GM19240 (cell line): ENCODE measurements around the gene ATOH8.

Source experiments
- DNase-seq: peaks from one replicate; pipeline ENCODE4 v3.0.0; 2011; ENCODE audit warnings: low spot score; ENCODE audit not compliant: insufficient read length

ATOH8 gene

DNA sequence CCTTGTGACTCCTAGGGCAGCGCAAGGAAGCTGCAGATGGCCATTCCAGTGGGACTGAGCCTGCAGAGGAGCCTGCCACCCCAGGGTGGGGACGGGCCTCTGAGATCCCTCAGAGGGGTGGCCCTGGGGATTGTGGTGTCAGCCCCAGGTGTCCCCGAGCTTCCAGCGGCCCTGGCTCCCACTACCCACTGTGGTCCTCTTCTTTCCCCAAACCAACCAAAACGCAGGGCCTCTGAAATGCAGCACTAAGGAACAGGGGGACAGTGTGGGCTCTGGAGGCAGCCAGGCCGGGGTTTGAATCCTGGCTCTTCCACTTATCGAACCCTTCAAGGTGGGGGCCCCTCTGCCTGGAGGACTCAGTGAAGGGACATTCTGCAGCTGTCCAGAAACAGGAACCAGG lies 32.7 kb downstream of the ATOH8 start:
- no peak for DNase-seq

DNA sequence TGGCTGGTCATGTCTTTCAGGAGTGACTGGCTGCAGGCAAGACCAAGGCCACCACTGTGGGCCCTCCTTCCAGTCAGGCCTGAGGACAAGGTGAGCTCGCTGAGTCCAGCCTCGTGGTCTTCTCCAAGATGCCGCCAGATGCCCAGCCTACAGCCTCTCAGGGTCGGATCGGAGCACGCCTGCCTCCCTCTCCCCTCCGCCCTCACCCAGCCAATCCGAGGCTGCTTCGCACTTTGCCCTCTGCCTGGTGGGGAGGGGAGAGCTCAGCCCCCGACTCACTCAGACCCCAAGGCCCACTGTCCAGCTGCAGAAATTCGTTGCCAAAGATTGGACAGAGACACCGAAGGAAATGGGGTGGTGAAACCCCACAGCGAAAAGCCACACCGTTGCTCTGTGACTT lies 33.1 kb downstream of the ATOH8 start:
- no peak for DNase-seq

DNA sequence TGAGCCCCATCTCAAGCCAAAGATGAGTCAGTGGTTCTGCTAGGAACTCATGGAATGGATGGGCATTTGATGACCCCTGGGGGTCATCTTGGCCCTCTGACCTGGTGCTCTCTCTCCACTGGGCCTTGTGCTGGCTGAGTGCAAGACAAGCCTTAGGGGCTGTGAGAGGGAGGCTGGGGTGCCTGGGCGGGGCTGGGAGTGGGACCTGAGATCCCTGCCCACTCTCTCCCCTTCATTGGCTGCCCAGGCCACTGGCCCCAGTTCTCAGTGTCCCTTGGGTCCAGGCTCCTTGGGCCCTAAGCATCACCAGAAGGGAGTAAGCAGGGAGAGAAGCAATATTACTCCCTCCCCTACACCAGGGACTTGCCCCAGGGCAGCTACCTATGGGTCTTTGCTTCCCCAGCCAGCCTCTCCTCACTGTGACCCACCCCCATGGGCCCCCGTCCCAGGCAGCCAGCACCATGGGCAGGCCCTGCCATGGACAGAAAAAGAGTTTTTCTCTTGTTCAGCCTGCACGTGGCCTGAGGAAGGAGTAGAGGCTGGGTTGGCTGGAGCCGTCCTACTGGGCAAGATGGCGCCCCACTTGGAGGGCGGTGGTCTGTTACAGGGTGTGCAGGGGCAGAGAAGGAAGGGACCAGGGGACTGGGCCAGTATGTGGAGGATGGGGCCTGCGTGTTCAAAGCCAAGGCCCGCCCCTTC lies 33.6 kb downstream of the ATOH8 start:
- no peak for DNase-seq

DNA sequence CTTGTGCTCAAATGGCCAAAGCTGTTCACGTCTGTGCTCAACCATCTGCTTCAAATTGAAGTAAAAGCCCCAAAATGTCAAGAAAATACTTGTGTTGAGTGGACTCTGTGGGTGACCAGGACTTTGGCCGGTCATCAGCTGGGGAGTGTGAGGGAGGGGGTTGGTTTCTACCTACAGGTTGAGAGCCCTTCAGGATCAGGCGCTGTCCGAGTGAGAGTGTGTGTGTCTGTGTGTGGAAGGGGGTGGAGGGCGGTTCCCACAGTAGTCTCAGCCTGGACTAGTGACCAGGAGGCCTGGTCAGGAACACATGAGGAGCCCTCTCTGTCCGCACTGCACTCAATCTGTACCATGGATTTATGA lies 34.2 kb downstream of the ATOH8 start:
- DNase-seq, result no peak

DNA sequence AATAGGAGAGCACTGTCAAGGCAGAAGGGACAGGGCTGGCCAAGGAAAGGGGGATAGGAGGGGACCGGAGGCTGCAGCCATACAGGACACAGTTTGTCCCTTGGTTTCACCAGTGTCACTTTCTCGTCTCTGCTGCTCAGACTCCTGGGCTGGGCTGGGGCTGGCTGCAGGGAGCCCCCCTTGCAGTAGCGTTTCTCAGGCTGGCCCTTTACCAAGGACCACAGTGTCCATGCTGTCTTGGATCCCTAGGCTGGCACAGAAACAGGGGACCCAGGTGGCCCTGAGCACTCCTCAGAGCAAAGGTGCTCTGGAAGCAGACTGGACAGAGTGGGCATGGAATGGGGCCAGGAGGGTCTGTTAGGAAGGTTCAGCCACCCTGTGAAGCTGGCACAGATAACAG lies 34.8 kb downstream of the ATOH8 start:
- DNase-seq, result no peak

DNA sequence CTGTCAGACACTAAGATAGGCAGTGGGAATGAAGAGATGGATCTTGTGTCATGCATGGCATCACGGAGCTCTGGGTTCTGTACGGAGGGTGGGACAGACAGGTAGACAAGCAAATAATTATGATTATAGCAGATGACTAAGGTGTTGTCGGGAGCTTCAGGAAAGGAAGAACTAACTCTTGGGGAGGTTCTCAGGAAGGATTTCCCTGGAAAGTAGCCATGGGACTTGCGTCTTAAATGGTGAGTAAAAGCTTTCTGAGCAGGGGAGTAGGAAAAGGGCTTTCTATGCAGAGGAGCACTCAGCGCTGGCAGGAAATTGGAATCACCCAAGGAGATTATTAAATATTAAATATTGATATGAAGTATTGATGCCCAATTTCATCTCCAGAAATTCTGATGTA lies 35.5 kb downstream of the ATOH8 start:
- no peak for DNase-seq

DNA sequence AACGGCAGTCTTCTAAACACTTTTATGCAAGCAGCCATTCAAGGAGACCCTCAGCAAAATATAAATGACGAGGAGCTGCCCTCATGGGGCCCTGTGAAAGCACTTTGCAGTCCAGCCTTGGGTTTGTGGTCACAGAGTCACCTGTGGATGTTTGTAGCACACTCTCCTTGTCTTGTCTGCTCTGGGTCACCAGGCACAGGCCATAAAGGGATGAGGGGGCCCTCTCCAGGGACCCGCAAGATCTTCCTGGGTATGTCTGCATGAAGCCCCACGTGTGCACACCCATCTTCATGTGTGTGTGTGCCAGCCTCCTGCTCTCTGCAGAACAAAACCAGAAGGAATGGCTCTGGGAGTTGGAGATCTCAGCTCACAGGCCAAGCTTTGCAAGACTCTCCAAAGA lies 36.2 kb downstream of the ATOH8 start:
- no peak for DNase-seq

DNA sequence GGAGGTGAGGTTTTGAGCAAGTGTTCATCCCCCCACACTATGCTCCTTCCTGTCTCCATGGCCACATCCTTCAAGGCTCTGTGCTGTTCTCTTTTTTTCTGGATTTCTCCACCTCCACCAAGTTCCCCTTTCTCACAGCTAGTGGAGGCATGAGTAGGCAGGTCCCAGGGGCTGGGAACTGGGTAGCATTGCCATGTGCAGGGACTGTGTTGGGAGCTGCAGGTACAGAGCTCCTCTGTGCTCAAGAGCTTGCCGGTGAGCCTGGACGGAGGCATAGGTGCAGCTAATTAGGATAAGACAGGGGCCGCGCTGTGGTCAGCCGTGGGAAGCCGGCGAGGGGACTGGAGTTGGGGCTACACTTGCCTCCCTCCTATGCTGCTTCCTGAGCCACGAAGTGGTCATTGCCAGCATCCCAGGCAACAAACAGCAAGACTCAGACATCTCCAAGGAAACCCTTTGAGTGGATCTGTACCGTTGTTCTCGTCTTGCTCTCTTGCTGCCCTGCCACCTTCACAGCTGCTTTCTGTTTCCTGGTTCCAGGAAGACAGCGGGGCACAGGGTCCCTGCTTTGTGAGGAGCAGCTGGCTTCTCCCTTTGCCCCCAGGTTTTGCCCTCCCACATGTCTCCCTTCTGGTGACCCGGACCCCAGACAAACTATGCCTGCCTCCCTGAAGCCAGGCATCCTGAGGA lies 36.9 kb downstream of the ATOH8 start:
- no peak for DNase-seq

DNA sequence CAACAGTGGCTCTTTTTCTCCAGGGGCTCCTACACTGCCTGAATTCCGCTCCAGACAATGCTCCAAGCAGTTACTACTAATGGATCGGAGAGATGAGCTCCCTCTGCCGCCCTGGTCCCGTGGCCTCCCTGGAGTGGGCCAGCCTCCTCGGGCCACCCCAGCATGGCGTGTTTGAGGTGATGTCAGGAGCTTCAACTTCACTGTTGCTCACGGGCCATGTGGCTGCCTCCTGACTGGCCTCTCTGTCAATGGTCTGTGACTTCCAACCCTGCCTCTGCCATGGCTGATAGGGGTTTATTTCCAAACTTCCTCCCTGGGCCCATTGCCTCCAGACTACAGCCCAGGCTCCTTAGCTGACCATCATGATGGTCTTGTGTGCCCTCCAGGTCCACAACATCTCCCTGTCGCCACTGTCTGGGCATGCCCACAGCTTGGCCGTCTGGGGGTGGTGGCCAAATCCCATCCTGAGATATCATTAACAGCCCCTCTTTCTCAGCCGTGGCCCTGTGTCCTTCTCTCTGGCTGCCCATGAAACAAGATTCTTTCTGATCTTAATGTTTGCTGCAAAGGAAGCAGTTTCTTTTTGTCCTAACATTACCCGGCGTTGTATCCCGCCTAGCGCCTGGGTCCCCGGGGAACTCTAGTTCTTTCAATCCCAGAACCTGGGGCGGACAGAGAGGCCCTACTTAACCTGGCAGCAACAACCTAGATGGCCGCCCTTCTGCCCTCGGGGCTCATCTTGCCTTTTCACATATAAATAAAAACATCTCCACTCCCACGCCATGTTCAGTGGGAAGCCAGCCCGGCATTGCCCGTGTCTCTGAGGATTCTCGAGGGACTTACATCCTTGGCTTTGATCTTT lies 38.1 kb downstream of the ATOH8 start:
- DNase-seq, result no peak

DNA sequence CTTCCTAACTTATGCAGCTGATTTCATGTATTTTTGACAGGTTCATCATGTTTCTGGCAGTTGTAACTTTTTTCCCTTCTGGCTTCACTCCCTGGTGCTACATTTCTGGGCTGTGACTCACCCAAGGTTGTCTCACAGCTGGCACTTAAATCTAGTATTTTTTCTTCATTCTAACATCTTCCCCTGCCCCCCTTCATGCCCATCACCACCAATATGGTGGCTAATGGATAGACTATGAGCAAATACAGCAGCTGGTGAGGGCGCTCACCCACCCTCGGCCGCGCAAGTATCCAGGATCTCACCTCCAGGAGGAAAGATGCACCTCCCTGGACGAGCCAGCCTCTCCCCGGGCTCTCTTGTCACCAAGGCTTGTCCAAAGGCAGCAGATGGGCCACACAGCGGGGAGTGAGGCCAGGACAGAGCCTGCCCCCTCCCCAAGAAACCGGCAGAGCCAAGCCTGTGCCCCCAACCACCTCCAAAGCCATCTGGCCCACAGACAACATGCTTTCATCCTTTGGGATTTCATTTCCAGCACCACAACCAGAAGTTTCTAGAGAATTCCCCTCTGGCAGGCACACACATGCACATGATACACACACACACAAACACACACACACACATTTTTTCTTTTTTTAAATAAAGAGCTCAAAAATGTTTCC lies 39.1 kb downstream of the ATOH8 start:
- DNase-seq, result no peak

DNA sequence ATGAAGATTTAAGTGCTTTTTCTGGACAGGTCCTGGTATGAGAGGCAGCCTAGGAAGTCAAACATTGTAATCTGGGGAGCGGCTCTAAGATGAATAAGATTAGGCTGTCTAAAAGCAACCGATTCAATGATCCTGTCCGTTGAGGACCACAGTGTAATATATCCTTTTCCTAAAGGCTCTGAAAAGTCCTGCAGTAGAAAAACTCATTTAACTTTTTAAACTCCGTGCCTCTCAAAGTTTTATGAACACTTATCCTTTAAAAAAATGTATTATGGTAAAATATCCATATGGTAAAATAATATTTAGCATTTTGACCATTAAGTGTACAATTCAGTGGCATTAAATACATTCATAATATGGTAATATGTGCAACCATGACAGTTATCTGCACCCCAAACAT lies 39.8 kb downstream of the ATOH8 start:
- DNase-seq, result no peak

DNA sequence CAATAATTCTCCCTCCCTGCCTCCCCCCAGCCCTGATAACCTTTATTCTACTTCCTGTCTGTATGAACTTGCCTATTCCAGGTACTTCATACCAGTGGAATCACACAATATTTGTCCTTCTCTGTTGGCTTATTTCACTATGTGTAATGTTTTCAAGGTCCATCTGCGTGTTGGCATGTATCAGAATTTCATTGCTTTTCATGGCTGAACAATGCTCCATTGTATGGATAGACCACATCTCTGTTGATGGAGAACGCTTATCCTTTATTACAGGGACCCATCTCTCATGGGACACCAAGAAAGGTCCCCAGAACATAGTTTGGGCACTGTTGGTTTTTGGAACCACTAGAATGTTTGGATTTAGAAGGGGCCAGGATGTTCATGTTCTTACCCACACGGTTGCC lies 40.2 kb downstream of the ATOH8 start:
- no peak for DNase-seq

DNA sequence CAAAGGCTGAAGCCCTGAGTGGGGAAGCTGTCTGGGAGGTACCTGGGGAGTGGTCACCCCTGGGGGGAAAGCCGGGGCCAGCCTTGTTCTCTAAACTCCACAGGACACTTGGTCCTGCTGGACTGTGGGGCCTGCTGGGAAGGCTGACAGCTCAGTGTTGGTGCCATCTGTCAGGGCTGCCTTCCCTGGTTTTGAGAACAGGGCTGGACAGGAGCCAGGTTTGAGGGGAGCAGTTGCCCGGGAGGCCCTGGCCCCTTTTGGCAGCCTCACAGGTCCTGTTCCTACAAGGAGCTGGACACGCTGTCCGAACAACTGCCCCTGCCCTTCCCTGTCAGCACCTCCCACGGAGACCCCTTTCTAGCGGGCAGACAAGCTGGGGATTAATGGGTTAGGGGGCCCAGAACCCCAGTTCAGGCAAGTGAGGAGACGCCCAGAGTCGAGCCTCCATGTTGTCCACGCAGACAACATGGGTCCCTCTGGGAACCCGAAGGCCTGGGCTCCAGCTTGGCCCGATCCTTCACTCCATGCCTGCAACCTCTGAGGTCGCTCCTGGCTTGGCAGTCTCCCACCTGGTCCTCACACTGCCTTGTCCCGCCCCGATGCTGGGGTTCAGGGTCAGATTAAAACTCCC lies 40.8 kb downstream of the ATOH8 start:
- no peak for DNase-seq

DNA sequence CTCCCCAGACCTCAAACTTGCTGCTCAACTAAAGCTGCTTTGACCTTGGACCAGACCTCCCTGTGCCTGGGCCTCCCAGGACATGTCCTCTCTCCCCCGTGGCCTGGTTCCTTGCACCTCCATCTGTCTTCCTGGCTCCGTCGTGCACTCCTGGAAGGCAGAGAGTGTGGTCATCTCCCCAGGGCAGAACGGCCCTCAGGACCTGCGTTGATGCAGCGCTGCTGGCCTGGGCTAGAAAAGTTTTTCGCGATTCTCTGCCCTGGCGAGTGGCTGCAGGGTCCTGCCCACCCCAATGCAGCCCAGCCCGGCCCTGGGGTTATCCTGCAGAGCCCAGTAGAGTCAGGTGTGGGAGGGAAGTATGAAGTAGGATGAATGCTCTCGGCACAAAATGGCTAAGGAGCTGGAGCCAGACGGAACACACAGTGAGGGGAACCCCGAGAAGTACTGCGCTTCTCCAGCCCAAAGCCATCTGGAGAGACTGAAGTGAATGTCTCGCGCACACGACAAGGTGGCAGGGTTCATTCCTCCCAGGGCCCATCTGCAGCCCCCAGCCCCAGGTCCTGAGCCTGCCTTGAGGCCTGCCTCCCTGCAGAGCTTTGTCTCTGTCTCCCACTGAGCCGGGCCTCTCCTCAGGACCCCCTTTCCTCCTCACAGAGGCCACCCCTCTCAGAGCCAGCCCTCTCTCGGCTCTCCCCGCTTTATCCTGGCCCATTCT lies 41.7 kb downstream of the ATOH8 start:
- no peak for DNase-seq

DNA sequence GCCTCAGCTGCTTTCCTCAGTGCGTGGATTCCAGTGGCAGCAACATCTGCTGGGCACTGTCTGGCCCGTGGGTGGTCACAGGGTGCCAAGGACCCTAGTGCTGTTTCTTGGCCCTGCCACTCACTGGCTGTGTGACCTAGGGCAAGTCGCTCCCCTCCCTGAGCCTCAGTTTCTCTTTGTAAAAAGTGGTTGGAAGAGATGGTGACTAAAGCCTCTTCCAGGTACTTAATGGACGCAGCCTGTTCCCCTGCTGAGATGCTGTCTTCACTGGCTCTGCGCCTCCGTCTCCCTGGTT lies 42.2 kb downstream of the ATOH8 start:
- DNase-seq, result no peak

DNA sequence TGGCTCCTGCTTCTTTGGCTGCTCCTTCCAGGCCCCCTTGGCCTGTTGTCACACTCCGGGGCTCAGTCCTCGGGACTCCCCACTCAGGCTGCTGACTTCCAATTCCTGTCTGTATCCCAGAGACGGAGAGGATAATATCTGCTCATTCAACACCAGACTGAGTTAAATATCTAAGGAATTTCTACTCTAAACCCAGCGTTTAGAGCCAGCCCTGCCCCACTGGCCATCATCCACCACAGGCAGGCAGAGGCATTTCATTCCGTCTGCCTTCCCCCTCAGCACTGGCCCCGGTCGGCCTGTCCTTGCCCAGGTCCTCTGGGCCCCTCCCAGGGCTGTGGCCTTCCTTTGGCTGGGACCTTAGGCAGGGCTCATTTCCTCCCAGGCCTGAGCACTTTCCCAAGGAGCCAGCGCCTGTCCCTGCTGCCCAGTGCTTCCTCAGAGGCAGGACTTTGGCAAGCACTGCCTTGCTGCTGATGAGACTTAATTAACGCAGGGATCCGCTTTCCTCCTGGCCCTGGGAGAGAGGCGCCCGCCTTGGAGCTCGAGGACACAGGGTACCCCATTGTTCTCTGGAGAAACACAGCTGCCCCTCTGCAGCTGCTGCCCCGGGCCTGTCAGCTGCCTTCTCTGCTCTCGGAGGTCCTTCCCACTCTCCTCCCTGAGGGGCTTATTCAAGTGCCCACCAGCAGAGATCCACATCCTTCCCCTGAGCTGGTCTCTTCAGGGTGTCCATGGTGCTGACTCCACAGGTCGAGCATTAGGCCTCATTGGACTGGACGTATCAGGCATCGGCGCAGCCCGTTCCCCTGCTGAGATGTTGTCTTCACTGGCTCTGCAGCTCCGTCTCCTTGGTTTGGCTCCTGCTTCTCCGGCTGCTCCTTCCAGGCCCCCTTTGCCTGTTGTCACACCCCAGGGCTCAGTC lies 42.8 kb downstream of the ATOH8 start:
- DNase-seq, result no peak

DNA sequence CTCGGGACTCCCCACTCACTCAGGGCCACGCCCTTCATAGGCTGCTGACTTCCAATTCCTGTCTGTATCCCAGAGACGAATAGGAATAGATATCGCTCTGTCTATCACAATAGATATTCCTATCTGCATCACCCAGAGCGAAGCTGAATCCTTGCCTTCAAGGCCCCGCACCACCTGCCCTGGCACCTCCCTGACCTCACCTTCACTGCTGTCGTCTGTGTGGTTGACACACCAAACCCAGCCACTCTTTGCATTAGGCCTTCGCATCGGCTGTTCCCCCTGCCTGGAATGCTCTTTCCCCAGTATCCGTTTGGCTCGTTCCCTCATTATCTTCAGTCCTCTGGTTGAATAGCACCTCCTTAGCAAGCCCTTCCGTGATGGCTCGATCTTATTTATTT lies 43.5 kb downstream of the ATOH8 start:
- DNase-seq, result no peak

DNA sequence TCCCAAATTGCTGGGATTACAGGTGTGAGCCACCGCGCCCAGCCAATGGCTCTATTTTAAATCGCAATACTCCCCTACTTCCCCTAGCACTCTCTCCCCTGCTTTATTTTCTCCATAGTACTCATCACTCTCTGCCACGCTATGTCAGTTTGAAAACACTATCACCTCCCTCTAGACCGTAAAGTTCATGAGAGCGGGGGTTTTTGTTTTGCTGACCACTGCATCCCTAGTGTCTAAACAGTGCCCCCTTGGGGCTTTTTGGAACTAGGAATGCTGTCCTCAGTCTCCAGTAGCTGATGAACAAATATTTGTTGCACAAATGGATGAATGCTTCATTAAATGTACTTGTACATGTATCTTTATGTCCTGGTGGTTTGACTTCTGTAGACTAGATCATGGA lies 44.1 kb downstream of the ATOH8 start:
- DNase-seq, result no peak

DNA sequence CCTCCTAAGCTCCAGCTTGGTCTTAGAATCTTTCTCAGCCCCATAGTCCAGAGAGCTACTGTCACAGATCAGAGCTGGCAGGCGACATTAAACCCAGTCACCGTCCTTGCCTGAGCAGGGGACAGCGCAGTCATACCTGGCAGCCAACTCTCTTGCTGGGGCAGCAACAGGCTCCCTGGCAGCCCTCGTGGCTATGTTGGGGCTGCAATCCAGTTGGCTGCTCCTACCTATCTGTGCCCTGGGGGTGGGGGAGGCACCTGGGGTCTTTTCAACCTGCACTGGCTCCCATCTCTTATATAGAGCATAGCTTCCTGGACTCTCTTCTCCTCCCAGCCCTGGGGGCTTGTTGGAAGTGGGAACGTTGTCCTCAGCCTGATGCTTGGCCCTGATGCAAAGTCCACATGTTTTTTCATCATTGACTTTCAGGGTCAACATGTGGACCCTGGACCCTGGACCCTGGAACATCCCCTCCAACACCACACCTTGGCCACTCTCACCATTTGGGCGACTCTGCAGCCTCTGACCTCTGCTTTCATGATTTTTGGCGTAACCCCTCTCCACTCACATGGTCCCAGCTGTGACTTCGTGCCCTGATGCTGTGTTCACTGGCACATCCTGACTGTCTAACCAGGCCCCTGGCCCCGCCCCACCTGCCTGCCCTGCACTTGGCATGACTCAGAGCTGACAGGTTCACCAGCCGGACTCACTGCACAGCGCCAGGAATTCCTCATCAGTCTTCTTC lies 45.6 kb downstream of the ATOH8 start:
- DNase-seq, result no peak
